HepG2 (cell line): ENCODE results near the gene CDH22. TPM values are rescaled to one million over a fixed set of nuclear protein-coding genes. Genes with fewer than 3 reads are reported as not detected.

Experiments
- ATAC-seq: fragments of 200-7000 bp; cut with Tn5 transposase; 3 replicates; pipeline ENCODE4 v1.9.1; 2020; ENCODE audit warnings: mild to moderate bottlenecking, moderate library complexity
- BruUV-seq: library from RNA; stranded (reverse); fragments of 400-500 nt; replicated peaks from 2 replicates; lab custom pipeline; 2021; lab: Mats Ljungman, UMichigan
- CTCF ChIA-PET: fragments of 300-600 bp; formaldehyde crosslinking; extraction: SDS; loops from one replicate; lab custom pipeline; 2021; ENCODE audit warnings: low total read pairs, inconsistent platforms, low intra/inter-chr PET ratio; lab: Yijun Ruan, JAX
- POLR2A ChIA-PET: fragments of 350-600 bp; sonication (Branson Sonifier 250); formaldehyde crosslinking; loops from one replicate; lab custom pipeline; 2020; ENCODE audit warnings: antibody characterized with exemption, inconsistent platforms; lab: Yijun Ruan, JAX
- DNase-seq: peaks from one replicate; pipeline ENCODE4 v3.0.0-alpha.2; 2015; ENCODE audit warnings: low spot score
- FAIRE-seq: peaks from 3 replicates; lab custom pipeline; 2011; peaks lifted over from hg19 to GRCh38; lab: Jason Lieb, UNC
- H2AFZ ChIP-seq: one replicate; pipeline ENCODE4 v1.6.1; 2011; ENCODE audit warnings: low read length, inconsistent platforms
- H3K27ac ChIP-seq: fragments of 300-600 bp; 3 replicates; pipeline ENCODE4 v1.8.0; 2011; ENCODE audit warnings: mixed run types, mild to moderate bottlenecking, mixed read lengths, low read length, inconsistent platforms; ENCODE audit not compliant: insufficient read depth; ENCODE audit errors: extremely low read length
- H3K27me3 ChIP-seq, 2 experiments: fragments of 200-600 bp in 1 of 2; 2 replicates in 1 of 2; 3 replicates in 1 of 2; pipeline versions ENCODE4 v1.6.0 to v1.8.0; 2011; ENCODE audit warnings: low read length in 2 of 2, mild to moderate bottlenecking in 2 of 2, moderate library complexity in 2 of 2, inconsistent platforms in 1 of 2; ENCODE audit not compliant: insufficient read depth in 2 of 2, control insufficient read depth in 1 of 2
- H3K36me3 ChIP-seq, 2 experiments: fragments of 200-600 bp in 1 of 2; replicated peaks in 1 of 2; 2 replicates in 1 of 2; 3 replicates in 1 of 2; pipeline versions ENCODE4 v1.5.1 to v1.8.0; 2011; ENCODE audit warnings: low read length in 2 of 2, inconsistent platforms in 1 of 2; ENCODE audit not compliant: insufficient read depth in 2 of 2, control insufficient read depth in 1 of 2
- H3K4me1 ChIP-seq: 2 replicates; pipeline ENCODE4 v1.5.1; 2012; ENCODE audit warnings: low read length, inconsistent platforms; ENCODE audit not compliant: insufficient read depth
- H3K4me2 ChIP-seq: 2 replicates; pipeline ENCODE4 v1.6.0; 2011; ENCODE audit warnings: low read depth, low read length, inconsistent platforms
- H3K4me3 ChIP-seq, 3 experiments: fragments of 200-600 bp in 1 of 3; sonication (generic), shearing (Covaris generic) in 1 of 3; replicated peaks in 1 of 3; 2 replicates each; pipeline ENCODE4 v1.5.1; 2011 to 2016; ENCODE audit warnings: low read length in 3 of 3, inconsistent platforms in 2 of 3, low read depth in 2 of 3, mild to moderate bottlenecking in 2 of 3, control low read depth in 1 of 3, mixed read lengths in 1 of 3; ENCODE audit not compliant: insufficient read depth in 1 of 3
- H3K79me2 ChIP-seq: one replicate; pipeline ENCODE4 v1.6.1; 2011; ENCODE audit warnings: low read length, inconsistent platforms; ENCODE audit not compliant: insufficient read depth
- H3K9ac ChIP-seq: 2 replicates; pipeline ENCODE4 v1.6.0; 2011; ENCODE audit warnings: mild to moderate bottlenecking, low read depth, low read length, inconsistent platforms; ENCODE audit not compliant: insufficient read depth
- H3K9me3 ChIP-seq: 2 replicates; pipeline ENCODE4 v1.5.1; 2012; ENCODE audit warnings: mild to moderate bottlenecking, low read length
- H4K20me1 ChIP-seq: 2 replicates; pipeline ENCODE4 v1.6.0; 2011; ENCODE audit warnings: inconsistent platforms, mild to moderate bottlenecking, low read length, moderate library complexity; ENCODE audit not compliant: insufficient read depth
- CENPT ChIP-seq: sonication (generic); formaldehyde crosslinking; IDR thresholded peaks from 2 replicates; pipeline ENCODE4 v1.8.0; 2022; ENCODE audit warnings: low read depth, mild to moderate bottlenecking, moderate library complexity, missing genetic modification reagents
- KDM2A ChIP-seq: sonication (generic); formaldehyde crosslinking; IDR thresholded peaks from 2 replicates; pipeline ENCODE4 v1.4.0; 2020; ENCODE audit warnings: low read depth, missing genetic modification reagents, borderline replicate concordance
- RAD21 ChIP-seq: fragments of 450-650 bp; formaldehyde crosslinking; IDR thresholded peaks from 2 replicates; pipeline ENCODE4 v1.5.0; 2020; ENCODE audit warnings: mild to moderate bottlenecking
- XRCC5 ChIP-seq: fragments of 200-400 bp; formaldehyde crosslinking; optimal IDR thresholded peaks from 2 replicates; pipeline ENCODE3; 2017; ENCODE audit warnings: mild to moderate bottlenecking, low read length
- ZMYM3 ChIP-seq: sonication (generic); formaldehyde crosslinking; IDR thresholded peaks from 2 replicates; pipeline ENCODE4 v1.5.1; 2020; ENCODE audit warnings: mild to moderate bottlenecking, missing genetic modification reagents
- ZNF713 ChIP-seq: sonication (generic); formaldehyde crosslinking; IDR thresholded peaks from 2 replicates; pipeline ENCODE4 v1.4.0; 2020; ENCODE audit warnings: mild to moderate bottlenecking, missing genetic modification reagents
- ZNF768 ChIP-seq: sonication (generic); formaldehyde crosslinking; IDR thresholded peaks from 2 replicates; pipeline ENCODE4 v1.4.0; 2020; ENCODE audit warnings: missing genetic modification reagents
- WGBS: methylation state at CpG from one replicate; pipeline ENCODE4 v1.1.6; 2017; ENCODE audit warnings: low lambda C conversion rate; 5-methylcytosine and 5-hydroxymethylcytosine counted together
- in situ Hi-C: cut with HindIII; loops from 2 replicates; pipeline ENCODE4 v1.10.0; 2017; ENCODE audit warnings: low pct_unique_long_range_greater_than_20kb; ENCODE audit not compliant: extremely low pct_ligation_motif_present
- intact Hi-C: fragments of 100-400 bp; cut with micrococcal nuclease; formaldehyde crosslinking; loops from one replicate; pipeline ENCODE4 v1.10.0; 2022; ENCODE audit not compliant: unreplicated experiment
- polyA plus RNA-seq, 8 experiments: library from polyadenylated mRNA; depleted of rRNA in 3 of 8; stranded (reverse) in 7 of 8; unstranded in 1 of 8; fragments of >200 nt; fragmentation: Illumina TruSeq in 4 of 8; extraction: Trizol in 4 of 8; gene quantifications; 2 replicates each; pipeline versions ENCODE4 v1.2.1 to v1.2.3, GENCODE V29; 2011 to 2016; ENCODE audit warnings: low read depth in 4 of 8, missing spikeins in 1 of 8, mixed read lengths in 1 of 8; ENCODE audit not compliant: insufficient read depth in 1 of 8
- total RNA-seq, 5 experiments: library from RNA; depleted of rRNA; stranded (reverse); fragments of >200 nt; fragmentation: Illumina TruSeq; extraction: Trizol; gene quantifications; 2 replicates each; pipeline ENCODE4 v1.2.3, GENCODE V29; 2016; ENCODE audit warnings: low read depth in 1 of 5
- TF ChIP-seq, protein P1 (sequence below): sonication (generic); formaldehyde crosslinking; IDR thresholded peaks from 2 replicates; pipeline ENCODE4 v1.4.0; 2020; ENCODE audit warnings: missing genetic modification reagents
- TF ChIP-seq, protein P2 (sequence below): sonication (generic); formaldehyde crosslinking; IDR thresholded peaks from 2 replicates; pipeline ENCODE4 v1.4.0; 2020; ENCODE audit warnings: missing genetic modification reagents

The CDH22 gene
- total and polyA plus RNA-seq, 2 of the 13 experiments (the other 11 are each of a cell fraction or from before 2014, with no cell fraction given), result not detected

DNA sequence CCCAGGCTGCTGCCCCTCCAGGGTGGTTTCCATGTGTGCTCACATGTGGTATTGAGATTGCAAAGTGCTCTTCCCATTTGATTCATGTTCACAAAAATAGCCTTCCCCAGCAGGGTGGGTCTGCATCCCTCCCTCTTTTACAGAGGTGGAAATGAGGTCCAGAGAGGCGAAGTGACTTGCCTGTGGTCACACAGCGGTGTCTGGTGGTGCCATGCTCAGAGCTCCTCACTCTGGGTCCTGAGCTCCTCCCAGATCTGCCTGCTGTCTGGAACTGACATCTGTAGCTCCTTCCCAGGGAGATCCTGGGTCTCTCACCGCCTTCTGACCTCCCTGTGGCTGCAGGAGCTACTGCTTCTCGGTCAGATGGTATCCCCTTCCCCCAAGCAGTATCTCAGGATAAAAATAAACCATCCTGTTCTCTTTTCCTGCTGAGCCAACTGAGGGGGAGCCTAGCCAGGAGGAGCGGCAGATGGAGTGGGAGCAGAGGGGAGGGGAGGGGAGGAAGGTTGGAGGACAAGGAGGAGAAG lies 178.3 kb downstream of the CDH22 start:
- in situ Hi-C loops, result no loop called here
- FAIRE-seq (no peak), ATAC-seq (no peak), DNase-seq (no peak)
- no peak overlapping the region for H3K4me2 ChIP-seq
- H3K79me2 ChIP-seq, result no peaks in the 10 kb centered on the region
- intact Hi-C loops, result no loop called here
- BruUV-seq, result no TSS peak
- 10% methylated on average over 5 of the region's 5 CpGs for WGBS
- peak; percentile 21; the same call in 1 of the 2 replicates for TF ChIP-seq ZMYM3 (CRISPR knock-in tag)
- TF ChIP-seq ZNF768 (CRISPR knock-in tag), result peak; percentile 92
- no peak for TF ChIP-seq ZNF713
- H3K9ac ChIP-seq, result no peak overlapping the region
- ChIA-PET CTCF (no interaction called here), POLR2A (no interaction called here)
- no peaks in the 10 kb centered on the region for H3K36me3 ChIP-seq
- peaks cover 12 to 56% of the 10 kb centered on the region in 2 experiments; a peak in 4 of 5 replicates for H3K27me3 ChIP-seq
- no peak overlapping the region for H3K27ac ChIP-seq
- H2AFZ ChIP-seq, result no peak overlapping the region
- H4K20me1 ChIP-seq, result peaks cover 2% of the 10 kb centered on the region; the same call in 1 of the 2 replicates
- peaks cover 16% of the 10 kb centered on the region for H3K4me1 ChIP-seq
- H3K4me3 ChIP-seq, result no peak overlapping the region
- H3K9me3 ChIP-seq, result no peaks in the 10 kb centered on the region

DNA sequence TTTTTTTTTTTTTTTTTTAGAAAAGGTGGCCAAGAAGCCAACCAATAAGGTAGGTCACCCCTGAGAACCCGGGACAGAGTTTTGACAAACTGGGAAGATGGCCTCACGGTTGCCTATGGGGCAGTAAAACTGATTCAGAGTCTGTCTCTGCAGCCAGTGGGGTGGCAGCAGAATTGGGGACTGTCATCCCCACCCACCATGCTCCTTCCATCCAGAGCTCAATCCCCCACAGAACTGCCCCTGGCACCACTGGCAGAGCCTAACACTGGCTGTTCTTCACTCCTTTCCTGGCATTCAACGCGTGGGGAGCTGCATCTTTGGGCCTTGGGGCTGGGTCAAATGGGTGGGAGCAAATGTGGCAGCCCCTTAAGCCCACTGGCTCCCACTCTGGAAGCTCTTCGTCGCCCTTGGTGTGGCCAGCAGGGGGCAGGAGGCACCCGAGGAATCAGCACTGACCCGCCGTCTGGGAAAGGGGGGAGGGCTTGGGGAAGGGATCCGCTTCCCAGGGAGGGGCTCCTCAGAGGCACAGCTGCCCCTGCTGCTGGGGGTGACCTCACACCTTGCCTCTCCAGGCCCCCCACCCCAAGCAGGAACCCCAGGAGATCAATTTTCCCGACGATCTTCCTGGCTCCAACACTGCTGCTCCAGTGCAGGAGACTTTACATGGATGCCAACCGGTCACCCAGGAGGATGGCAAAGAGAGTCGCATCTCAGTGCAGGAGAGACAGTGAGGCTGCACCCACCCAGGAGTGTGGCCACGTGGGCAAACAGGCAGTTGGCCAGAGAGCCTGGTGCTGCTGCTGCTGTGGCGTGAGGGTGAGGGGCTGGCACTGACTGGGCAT lies 179.8 kb downstream of the CDH22 start:
- ChIA-PET POLR2A (no interaction called here), CTCF (interaction anchor here (1.3 kb wide), 1 partner anchor 114 kb away, joined by 3 read pairs; no protein-coding TSS in a partner anchor)
- 32% methylated on average over 15 of the region's 16 CpGs for WGBS
- no TSS peak for BruUV-seq
- intact Hi-C loops (no loop called here), in situ Hi-C loops (no loop called here)
- peaks cover 6 to 46% of the 10 kb centered on the region in 2 experiments; a peak in 4 of 5 replicates for H3K27me3 ChIP-seq
- H3K79me2 ChIP-seq, result no peaks in the 10 kb centered on the region
- peaks cover 2% of the 10 kb centered on the region; the same call in 1 of the 2 replicates for H4K20me1 ChIP-seq
- FAIRE-seq (no peak), DNase-seq (peak; percentile 23), ATAC-seq (peak; percentile 56)
- peaks cover 16% of the 10 kb centered on the region for H3K4me1 ChIP-seq
- H3K4me3 ChIP-seq, result no peak overlapping the region
- H3K27ac ChIP-seq, result no peak overlapping the region
- H3K36me3 ChIP-seq, result no peaks in the 10 kb centered on the region
- H3K9ac ChIP-seq, result no peak overlapping the region
- H2AFZ ChIP-seq, result no peak overlapping the region
- H3K4me2 ChIP-seq, result no peak overlapping the region
- no peaks in the 10 kb centered on the region for H3K9me3 ChIP-seq
- 0 out of 2 replicates have a peak, but pooled peaks have one; percentile 25 for TF ChIP-seq RAD21 (CRISPR knock-in tag)
- peak; percentile 69 for TF ChIP-seq CENPT (CRISPR knock-in tag)
- 0 out of 2 replicates have a peak, but pooled peaks have one; percentile 39 for TF ChIP-seq KDM2A (CRISPR knock-in tag)
- TF ChIP-seq, protein P1, sequence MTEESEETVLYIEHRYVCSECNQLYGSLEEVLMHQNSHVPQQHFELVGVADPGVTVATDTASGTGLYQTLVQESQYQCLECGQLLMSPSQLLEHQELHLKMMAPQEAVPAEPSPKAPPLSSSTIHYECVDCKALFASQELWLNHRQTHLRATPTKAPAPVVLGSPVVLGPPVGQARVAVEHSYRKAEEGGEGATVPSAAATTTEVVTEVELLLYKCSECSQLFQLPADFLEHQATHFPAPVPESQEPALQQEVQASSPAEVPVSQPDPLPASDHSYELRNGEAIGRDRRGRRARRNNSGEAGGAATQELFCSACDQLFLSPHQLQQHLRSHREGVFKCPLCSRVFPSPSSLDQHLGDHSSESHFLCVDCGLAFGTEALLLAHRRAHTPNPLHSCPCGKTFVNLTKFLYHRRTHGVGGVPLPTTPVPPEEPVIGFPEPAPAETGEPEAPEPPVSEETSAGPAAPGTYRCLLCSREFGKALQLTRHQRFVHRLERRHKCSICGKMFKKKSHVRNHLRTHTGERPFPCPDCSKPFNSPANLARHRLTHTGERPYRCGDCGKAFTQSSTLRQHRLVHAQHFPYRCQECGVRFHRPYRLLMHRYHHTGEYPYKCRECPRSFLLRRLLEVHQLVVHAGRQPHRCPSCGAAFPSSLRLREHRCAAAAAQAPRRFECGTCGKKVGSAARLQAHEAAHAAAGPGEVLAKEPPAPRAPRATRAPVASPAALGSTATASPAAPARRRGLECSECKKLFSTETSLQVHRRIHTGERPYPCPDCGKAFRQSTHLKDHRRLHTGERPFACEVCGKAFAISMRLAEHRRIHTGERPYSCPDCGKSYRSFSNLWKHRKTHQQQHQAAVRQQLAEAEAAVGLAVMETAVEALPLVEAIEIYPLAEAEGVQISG (CRISPR knock-in tag), result 0 out of 2 replicates have a peak, but pooled peaks have one; percentile 18
- TF ChIP-seq XRCC5, result peak; percentile 70
- TF ChIP-seq ZNF768 (CRISPR knock-in tag), result peak; percentile 9; the same call in 1 of the 2 replicates
- TF ChIP-seq, protein P2, sequence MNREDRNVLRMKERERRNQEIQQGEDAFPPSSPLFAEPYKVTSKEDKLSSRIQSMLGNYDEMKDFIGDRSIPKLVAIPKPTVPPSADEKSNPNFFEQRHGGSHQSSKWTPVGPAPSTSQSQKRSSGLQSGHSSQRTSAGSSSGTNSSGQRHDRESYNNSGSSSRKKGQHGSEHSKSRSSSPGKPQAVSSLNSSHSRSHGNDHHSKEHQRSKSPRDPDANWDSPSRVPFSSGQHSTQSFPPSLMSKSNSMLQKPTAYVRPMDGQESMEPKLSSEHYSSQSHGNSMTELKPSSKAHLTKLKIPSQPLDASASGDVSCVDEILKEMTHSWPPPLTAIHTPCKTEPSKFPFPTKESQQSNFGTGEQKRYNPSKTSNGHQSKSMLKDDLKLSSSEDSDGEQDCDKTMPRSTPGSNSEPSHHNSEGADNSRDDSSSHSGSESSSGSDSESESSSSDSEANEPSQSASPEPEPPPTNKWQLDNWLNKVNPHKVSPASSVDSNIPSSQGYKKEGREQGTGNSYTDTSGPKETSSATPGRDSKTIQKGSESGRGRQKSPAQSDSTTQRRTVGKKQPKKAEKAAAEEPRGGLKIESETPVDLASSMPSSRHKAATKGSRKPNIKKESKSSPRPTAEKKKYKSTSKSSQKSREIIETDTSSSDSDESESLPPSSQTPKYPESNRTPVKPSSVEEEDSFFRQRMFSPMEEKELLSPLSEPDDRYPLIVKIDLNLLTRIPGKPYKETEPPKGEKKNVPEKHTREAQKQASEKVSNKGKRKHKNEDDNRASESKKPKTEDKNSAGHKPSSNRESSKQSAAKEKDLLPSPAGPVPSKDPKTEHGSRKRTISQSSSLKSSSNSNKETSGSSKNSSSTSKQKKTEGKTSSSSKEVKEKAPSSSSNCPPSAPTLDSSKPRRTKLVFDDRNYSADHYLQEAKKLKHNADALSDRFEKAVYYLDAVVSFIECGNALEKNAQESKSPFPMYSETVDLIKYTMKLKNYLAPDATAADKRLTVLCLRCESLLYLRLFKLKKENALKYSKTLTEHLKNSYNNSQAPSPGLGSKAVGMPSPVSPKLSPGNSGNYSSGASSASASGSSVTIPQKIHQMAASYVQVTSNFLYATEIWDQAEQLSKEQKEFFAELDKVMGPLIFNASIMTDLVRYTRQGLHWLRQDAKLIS (CRISPR knock-in tag), result no peak
